RWPE1 (cell line): ENCODE measurements around the gene KLRD1.

Experiments used
- CTCF ChIA-PET: fragments of 350-600 bp; sonication (Branson Sonifier 250); formaldehyde crosslinking; extraction: SDS; loops from one replicate; lab custom pipeline; 2021; lab: Yijun Ruan, JAX
- POLR2A ChIA-PET: fragments of 400-600 bp; formaldehyde crosslinking; extraction: SDS; loops from one replicate; lab custom pipeline; 2020; ENCODE audit warnings: antibody characterized with exemption; ENCODE audit not compliant: low non-redundant PET; lab: Yijun Ruan, JAX
- DNase-seq: peaks from one replicate; pipeline ENCODE4 v3.0.0; 2012; ENCODE audit warnings: low spot score
- H3K27ac ChIP-seq: fragments of 450-650 bp; 2 replicates; pipeline ENCODE4 v1.5.1; 2017
- TF ChIP-seq, protein P1 (sequence below): fragments of 450-650 bp; conservative IDR thresholded peaks from 2 replicates; pipeline ENCODE4 v1.5.1; 2017; ENCODE audit warnings: low read depth, mild to moderate bottlenecking

Gene KLRD1

DNA sequence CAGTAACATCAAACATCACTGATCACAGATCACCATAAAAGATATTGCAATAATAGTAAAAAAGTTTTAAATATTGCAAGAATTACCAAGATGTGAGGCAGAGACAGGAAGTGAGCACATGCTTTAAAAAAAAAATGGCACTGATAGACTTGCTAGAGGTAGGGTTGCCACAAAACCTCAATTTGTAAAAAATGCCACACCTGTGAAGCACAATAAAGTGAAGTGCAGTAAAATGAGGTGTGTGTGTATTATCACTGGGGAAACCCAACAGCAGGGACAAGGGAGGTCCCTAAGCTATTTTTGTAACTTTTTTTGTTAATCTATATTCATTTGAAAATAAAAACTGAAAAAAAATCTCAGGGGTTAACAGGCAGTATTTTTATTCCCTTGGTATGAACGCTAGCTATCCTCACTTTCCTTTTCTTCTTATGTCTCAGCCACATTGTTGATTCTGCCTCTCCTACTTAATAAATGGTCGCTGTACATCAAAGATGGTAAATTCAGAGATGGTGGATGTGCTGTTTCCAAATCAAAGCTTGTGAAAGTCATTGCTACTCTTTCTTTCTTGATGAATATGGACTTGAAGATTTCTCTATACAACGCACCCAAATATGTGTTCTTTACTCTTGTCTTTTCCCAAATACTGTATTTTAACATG is 14.0 kb upstream of the KLRD1 start:
- no peak overlapping the region for H3K27ac ChIP-seq
- TF ChIP-seq, protein P1, sequence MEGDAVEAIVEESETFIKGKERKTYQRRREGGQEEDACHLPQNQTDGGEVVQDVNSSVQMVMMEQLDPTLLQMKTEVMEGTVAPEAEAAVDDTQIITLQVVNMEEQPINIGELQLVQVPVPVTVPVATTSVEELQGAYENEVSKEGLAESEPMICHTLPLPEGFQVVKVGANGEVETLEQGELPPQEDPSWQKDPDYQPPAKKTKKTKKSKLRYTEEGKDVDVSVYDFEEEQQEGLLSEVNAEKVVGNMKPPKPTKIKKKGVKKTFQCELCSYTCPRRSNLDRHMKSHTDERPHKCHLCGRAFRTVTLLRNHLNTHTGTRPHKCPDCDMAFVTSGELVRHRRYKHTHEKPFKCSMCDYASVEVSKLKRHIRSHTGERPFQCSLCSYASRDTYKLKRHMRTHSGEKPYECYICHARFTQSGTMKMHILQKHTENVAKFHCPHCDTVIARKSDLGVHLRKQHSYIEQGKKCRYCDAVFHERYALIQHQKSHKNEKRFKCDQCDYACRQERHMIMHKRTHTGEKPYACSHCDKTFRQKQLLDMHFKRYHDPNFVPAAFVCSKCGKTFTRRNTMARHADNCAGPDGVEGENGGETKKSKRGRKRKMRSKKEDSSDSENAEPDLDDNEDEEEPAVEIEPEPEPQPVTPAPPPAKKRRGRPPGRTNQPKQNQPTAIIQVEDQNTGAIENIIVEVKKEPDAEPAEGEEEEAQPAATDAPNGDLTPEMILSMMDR = no peak
- CTCF ChIA-PET = no interaction called here
- no peak for DNase-seq
- POLR2A ChIA-PET = no interaction called here

DNA sequence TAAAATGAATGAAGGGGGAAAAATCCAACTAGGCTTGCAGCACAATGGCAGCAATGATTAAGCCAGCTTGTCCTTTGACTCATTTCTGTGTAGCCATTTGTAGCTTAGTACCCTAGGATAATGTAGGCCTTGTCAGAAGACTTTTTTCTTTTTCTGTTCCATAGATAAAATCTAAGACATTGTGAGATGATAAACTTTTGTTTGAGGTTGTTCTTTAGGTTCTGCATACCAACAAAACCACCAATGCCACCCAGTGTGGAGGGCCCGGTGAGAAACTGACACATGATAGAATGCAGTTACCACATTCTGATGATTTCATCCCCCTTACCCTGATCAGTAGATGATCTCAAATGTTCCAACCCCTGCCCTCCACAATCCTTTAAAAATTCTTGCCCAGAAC is 6.6 kb upstream of the KLRD1 start:
- no peak overlapping the region for H3K27ac ChIP-seq
- POLR2A ChIA-PET = no interaction called here
- TF ChIP-seq, protein P1 = no peak
- no peak for DNase-seq
- CTCF ChIA-PET = no interaction called here

DNA sequence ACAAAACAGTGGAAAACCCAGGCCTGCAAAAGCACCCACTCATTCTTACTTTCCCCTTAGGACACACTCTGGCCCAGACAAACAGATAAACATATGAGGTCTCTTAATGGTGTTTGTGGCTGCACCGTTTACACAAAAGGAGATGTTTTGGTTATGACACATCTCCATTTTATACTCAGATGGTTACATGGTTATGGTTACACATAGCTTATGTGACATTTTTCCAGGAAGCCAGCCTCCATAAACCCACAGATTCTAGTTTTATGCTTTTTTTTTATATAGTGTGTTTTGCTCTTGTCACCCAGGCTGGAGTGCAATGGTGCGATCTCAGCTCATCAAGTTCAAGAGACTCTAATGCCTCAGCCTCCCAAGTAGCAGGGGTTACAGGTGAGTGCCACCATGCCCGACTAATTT is 3.5 kb upstream of the KLRD1 start:
- TF ChIP-seq, protein P1 = no peak
- POLR2A ChIA-PET = no interaction called here

DNA sequence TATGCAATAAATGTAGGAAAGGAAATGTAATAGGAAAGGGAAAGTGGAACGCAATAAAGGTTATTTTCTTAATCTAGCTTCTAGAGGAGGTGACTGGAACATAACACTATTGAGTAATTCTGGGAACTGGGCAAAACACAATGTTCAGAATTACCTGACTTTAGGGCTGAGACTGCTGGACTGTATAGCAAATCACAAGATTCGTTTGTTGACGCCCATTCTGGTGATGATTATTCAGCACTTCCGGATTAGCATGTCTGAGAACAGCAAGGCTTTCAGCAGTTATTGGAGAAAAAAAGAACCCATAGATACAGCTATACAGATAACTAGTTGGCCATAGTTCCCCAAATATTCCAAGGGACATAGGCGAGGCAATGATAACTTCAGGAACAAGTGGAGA is 2.3 kb upstream of the KLRD1 start:
- no peak overlapping the region for H3K27ac ChIP-seq
- CTCF ChIA-PET = no interaction called here
- TF ChIP-seq, protein P1 = no peak
- DNase-seq = no peak
- POLR2A ChIA-PET = no interaction called here

More for the DNA sequence above, 3.5 kb upstream of the KLRD1 start:
- CTCF ChIA-PET = interaction anchor here (0.7 kb wide), 2 partner anchors 23 to 558 kb away, joined by 3 read pairs; no protein-coding TSS in a partner anchor
- DNase-seq = no peak
- H3K27ac ChIP-seq = no peak overlapping the region

DNA sequence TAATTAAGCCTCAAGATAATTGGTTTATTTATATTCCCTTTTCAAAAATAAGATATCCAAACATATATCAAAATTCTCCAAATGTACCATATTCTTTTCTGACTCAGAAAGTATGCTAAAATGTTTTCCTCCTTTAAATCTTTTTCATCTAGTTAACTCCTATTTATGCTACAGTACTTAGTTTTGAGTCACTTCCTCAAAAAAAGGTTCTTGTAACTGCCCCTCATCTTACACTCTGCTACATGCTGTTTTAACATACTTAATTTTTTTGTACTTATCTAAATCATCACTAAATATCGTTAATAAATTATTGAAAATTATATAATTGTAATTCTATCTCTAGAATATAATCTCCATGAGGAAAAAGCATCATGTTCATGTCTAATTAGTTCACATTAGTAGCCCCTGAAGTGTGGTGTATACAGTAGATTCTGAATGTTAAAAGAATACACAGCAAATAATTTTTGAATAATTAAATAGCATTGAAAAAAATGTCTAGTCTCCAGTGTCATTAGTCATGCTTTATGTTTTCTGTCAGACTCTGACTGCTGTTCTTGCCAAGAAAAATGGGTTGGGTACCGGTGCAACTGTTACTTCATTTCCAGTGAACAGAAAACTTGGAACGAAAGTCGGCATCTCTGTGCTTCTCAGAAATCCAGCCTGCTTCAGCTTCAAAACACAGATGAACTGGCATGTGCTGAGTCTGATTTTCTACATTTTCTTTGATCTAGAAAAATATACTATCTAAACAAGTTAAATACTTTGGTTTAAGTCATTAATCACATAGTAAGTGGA is 3.5 kb downstream of the KLRD1 start:
- POLR2A ChIA-PET = no interaction called here
- DNase-seq = peak; percentile 28

DNA sequence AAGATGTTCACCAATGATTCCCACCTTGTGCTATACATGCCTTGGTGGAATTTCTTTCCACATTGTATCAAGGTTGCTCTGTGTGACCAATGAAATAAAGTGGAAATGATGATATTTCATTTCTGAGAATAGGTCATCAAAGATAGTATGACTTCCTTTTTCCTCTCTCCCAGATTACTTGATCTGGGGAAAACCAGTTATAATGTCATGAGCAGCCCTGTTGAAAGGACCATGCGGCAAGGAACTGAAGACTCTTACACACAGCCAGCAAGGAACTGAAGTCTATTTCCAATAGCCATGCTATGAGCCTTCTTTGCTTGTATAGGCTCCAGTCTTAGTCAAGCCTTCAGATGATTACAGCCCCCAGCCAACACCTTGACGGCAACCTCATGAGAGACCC is 11.7 kb downstream of the KLRD1 start:
- no peak for DNase-seq
- H3K27ac ChIP-seq = no peak overlapping the region
- ChIA-PET CTCF (no interaction called here), POLR2A (no interaction called here)
- TF ChIP-seq, protein P1 = no peak

More for the DNA sequence above, 3.5 kb downstream of the KLRD1 start:
- H3K27ac ChIP-seq = no peak overlapping the region
- TF ChIP-seq, protein P1 = no peak
- CTCF ChIA-PET = no interaction called here
